Measurements from ENCODE around the gene SOX8. TPM values are rescaled to one million over a fixed set of nuclear protein-coding genes. Genes with fewer than 3 reads are reported as not detected.

The SOX8 gene
- total RNA-seq, 1 donor from 2014 or later = 4.3 TPM

DNA sequence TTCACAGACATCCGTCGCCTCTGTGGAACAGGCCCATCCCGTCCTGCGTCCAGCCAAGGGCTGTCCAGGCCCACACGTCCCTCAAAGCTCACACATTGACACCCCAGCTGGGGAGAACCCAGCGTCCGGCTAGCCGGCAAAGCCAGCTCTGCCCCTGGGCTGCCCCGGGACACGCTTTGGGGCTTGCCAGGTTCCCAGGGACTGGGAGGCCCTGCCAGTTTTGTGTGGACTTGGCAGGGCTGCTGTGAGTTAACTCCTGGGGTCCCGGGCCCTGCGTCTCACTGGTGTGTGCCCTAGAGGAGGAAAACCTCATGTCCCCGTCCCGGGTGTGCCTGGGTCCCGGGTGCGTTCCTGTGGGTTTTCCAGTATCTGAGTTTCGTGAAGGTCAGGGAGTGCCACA, 6.3 kb downstream of the SOX8 start:
- no peak overlapping the region for H3K27ac Mint-ChIP-seq (ENCODE audit: unreplicated experiment)
- H3K4me3 Mint-ChIP-seq (ENCODE audit: unreplicated experiment) = no peak overlapping the region
- H3K9me3 Mint-ChIP-seq (ENCODE audit: unreplicated experiment) = no peaks in the 10 kb centered on the region
- peaks cover 4% of the 10 kb centered on the region for H3K27me3 Mint-ChIP-seq (ENCODE audit: unreplicated experiment)
- H3K36me3 Mint-ChIP-seq (ENCODE audit: low read depth, unreplicated experiment) = no peaks in the 10 kb centered on the region
- TF ChIP-seq, protein P1, sequence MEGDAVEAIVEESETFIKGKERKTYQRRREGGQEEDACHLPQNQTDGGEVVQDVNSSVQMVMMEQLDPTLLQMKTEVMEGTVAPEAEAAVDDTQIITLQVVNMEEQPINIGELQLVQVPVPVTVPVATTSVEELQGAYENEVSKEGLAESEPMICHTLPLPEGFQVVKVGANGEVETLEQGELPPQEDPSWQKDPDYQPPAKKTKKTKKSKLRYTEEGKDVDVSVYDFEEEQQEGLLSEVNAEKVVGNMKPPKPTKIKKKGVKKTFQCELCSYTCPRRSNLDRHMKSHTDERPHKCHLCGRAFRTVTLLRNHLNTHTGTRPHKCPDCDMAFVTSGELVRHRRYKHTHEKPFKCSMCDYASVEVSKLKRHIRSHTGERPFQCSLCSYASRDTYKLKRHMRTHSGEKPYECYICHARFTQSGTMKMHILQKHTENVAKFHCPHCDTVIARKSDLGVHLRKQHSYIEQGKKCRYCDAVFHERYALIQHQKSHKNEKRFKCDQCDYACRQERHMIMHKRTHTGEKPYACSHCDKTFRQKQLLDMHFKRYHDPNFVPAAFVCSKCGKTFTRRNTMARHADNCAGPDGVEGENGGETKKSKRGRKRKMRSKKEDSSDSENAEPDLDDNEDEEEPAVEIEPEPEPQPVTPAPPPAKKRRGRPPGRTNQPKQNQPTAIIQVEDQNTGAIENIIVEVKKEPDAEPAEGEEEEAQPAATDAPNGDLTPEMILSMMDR (IDR thresholded peaks at IDR 0.05; ENCODE audit: unreplicated experiment) = no peak
- no peak for DNase-seq (ENCODE audit: low spot score)
- no peaks in the 10 kb centered on the region for H3K4me1 Mint-ChIP-seq (ENCODE audit: unreplicated experiment)

- DNase-seq (ENCODE audit: low spot score) = no peak
- H3K4me1 Mint-ChIP-seq (ENCODE audit: unreplicated experiment) = no peaks in the 10 kb centered on the region
- H3K36me3 Mint-ChIP-seq (ENCODE audit: low read depth, unreplicated experiment) = no peaks in the 10 kb centered on the region
- H3K4me3 Mint-ChIP-seq (ENCODE audit: unreplicated experiment) = no peak overlapping the region
- no peak overlapping the region for H3K27ac Mint-ChIP-seq (ENCODE audit: unreplicated experiment)
- no peaks in the 10 kb centered on the region for H3K9me3 Mint-ChIP-seq (ENCODE audit: unreplicated experiment)
- TF ChIP-seq, protein P1 (IDR thresholded peaks at IDR 0.05; ENCODE audit: unreplicated experiment) = no peak
- H3K27me3 Mint-ChIP-seq (ENCODE audit: unreplicated experiment) = peaks cover 4% of the 10 kb centered on the region
These were observed 7.1 kb downstream of the SOX8 start for GRCh38 chr16:988471-989353.

DNA sequence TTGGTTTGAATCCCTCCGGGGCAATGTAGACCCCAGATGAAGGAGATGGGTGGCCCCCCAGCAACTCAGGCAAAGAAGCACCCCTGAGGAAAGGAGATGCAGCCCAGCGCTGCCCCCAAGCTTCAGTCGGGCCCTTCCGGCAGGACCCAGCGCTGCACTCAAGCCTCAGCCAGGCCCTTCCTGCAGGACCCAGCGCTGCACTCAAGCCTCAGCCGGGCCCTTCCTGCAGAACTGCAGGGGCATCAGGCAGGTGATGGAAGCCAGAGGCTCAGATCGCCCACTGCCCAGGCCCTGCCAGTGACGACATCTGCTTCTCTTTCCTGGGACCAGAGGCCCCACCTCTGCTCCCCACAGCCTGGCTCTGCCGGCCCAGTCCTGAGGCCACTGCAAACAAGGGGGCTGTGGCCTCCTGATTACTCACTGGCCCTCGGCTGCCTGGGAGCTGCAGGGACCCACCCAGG, 7.8 kb downstream of the SOX8 start:
- peaks cover 4% of the 10 kb centered on the region for H3K27me3 Mint-ChIP-seq (ENCODE audit: unreplicated experiment)
- no peak overlapping the region for H3K4me3 Mint-ChIP-seq (ENCODE audit: unreplicated experiment)
- no peaks in the 10 kb centered on the region for H3K36me3 Mint-ChIP-seq (ENCODE audit: low read depth, unreplicated experiment)
- H3K9me3 Mint-ChIP-seq (ENCODE audit: unreplicated experiment) = no peaks in the 10 kb centered on the region
- no peak overlapping the region for H3K27ac Mint-ChIP-seq (ENCODE audit: unreplicated experiment)
- H3K4me1 Mint-ChIP-seq (ENCODE audit: unreplicated experiment) = no peaks in the 10 kb centered on the region
- TF ChIP-seq, protein P1 (IDR thresholded peaks at IDR 0.05; ENCODE audit: unreplicated experiment) = no peak
- no peak for DNase-seq (ENCODE audit: low spot score)

- TF ChIP-seq, protein P1 (IDR thresholded peaks at IDR 0.05; ENCODE audit: unreplicated experiment) = no peak
- H3K27ac Mint-ChIP-seq (ENCODE audit: unreplicated experiment) = no peak overlapping the region
- H3K4me1 Mint-ChIP-seq (ENCODE audit: unreplicated experiment) = peaks cover 3% of the 10 kb centered on the region
- DNase-seq (ENCODE audit: low spot score) = no peak
- H3K9me3 Mint-ChIP-seq (ENCODE audit: unreplicated experiment) = peaks cover 8% of the 10 kb centered on the region
- peaks cover 3% of the 10 kb centered on the region for H3K27me3 Mint-ChIP-seq (ENCODE audit: unreplicated experiment)
- H3K4me3 Mint-ChIP-seq (ENCODE audit: unreplicated experiment) = no peak overlapping the region
- peaks cover 7% of the 10 kb centered on the region for H3K36me3 Mint-ChIP-seq (ENCODE audit: low read depth, unreplicated experiment)
These were observed 9.1 kb downstream of the SOX8 start for GRCh38 chr16:990516-991291.
